Left colon (tissue), 2 donors: ENCODE data around the gene ALG12. TPM values are rescaled to one million over a fixed set of nuclear protein-coding genes. Genes with fewer than 3 reads are reported as not detected.

Experiments
- ATAC-seq: fragments of 200-7000 bp; cut with Tn5 transposase; one replicate; pipeline ENCODE4 v1.9.1; 2020; ENCODE audit warnings: mild to moderate bottlenecking, moderate library complexity
- DNase-seq, 2 donors: peaks; one replicate each; pipeline ENCODE4 v3.0.0-alpha.2; 2020
- intact Hi-C, 2 donors: fragments of 100-400 bp; cut with DNase I in 1 of 2; cut with micrococcal nuclease in 1 of 2; formaldehyde crosslinking; loops; one replicate each; pipeline versions ENCODE4 v1.11.2 to v1.14.0; 2022; cut with DNase I, micrococcal nuclease
- total RNA-seq, 2 donors: library from RNA; stranded (reverse); fragmentation: NEBNext Ultra II Directional; extraction: Animal tissue kit (Norgen Biotek cat#: 25700); gene quantifications; one replicate each; pipeline ENCODE4 v1.2.1, GENCODE V29; 2021
- donor health status: DM: no; HTN: no; CAD: no.
- donor health status: DM: yes; HTN: yes; CAD: no.

The ALG12 gene
- total RNA-seq, 2 donors from 2014 or later, result 22.8 to 27.9 TPM

DNA sequence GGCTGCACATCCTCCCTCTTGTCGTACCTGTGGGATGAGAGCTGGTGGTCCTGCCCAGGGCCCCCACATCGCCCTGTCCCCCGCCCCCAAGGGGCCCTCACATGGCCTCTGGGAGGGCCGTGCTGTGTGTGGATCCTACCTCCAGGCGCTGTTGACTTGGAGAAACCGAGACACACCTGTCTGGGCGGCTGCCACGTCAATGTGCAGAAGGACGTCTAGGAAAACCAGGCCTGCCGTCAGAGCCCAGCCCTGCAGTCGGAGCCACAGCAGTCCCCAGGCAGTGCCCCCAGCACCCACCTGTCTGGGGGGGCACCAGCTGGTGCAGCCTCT, 14.2 kb downstream of the ALG12 start:
- intact Hi-C loops, result no loop called here
- DNase-seq, result no peak
- no peak for ATAC-seq

DNA sequence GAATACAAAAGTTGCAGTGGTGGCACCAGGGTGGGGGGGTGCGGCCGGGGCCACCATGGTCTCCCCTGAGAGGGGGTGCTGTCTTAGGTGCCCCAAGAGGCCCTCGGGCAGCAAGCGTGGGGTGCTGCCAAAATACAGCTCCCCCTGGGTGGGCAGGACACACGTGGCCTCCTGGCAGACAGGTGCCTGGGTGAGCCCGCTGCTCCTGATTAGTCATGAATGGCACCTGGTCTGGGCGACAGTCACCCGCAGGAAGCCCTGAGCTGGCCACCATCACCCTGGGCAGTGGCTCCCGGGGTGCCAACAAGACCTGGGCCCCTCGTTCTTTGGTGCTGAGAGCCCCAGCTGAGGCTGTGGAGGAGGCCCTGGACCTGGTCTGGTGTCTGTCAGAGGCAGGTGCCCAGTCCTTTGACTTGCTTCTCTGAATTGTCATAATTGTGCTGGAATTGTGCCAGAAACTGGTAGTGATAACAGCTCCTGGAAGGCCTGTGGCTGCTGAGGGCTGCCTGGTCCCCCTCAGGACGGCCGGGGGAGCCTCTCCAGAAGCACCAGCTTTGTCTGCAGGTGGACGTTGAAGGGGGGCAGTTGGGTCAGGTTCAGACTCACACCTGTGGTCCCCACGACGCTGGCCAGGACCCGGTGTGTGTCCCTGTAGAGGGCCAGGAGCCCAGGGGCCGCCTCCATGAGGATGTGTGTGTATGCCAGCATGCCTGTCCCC, 14.8 kb downstream of the ALG12 start:
- intact Hi-C loops, result no loop called here
- ATAC-seq (peak; percentile 23), DNase-seq (no peak)

DNA sequence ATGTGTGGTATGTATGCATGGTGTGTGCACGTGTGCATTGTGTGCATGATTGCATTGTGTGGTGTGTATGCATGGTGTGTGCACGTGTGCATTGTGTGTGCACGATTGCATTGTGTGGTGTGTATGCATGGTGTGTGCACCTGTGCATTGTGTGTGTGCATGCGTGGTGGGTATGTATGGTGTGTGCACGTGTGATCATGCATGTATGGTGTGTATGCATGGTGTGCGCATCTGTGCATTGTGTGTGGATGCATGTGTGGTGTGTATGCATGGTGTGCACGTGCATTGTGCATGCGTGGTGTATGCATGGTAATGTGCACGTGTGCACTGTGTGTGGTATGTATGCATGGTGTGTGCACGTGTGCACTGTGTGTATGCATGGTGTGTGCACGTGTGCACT, 16.8 kb downstream of the ALG12 start:
- intact Hi-C loops, result no loop called here
- DNase-seq (no peak), ATAC-seq (peak; percentile 4)

DNA sequence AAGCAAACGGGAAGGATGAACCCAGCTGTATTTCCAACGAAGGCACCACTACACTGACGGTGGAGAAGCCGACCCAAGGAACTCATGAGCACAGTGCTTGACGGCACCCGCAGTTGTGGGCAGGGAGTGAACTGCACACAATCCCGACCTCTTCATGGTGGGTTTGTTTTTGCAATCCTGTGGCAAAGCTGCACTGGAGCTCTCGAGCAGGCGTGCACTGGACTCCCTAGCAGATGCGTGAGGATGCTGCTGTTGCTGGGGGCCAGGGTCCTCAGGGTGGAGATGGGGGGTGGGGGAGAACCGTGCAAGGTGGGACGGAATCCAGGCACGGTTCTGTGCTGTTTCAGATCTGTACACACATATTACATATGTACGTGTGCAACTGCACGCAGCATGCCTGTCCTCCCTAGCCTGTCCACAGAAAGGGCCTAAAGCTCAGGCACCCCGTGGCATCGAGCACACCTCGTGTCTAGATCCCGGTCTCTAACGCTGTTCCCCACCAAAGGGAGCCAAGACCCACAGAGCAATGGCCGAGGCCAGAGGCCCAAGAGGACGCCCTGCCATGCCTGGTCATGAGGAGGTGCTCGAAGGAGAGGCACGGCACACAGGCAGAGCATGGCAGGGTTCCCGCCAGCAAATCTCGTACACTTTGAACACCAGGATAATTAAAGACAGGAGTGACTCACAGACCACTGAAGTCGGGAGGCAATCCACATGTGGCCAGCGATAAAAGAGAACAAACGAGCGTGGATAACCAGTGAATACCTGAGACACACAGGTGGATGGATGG, 17.6 kb downstream of the ALG12 start:
- ATAC-seq, result no peak
- intact Hi-C loops, result no loop called here
- no peak for DNase-seq

DNA sequence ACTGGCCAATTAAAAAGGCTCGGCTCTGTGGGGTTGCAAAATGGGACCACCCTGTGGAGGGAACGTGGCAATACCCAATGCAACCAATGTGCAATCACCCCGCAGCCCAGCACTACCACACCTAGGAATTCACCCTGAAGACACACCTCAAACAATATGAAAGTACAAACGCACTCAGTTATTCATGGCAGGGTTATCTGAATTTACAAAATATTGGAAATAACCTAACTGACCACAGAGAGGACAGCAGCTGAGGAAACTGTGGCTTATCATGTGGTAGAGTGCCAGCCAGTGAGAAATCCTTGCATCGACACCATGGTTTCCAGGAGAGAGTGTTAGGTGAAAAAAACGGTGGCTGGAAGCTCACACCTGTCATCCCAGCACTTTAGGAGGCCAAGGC, 18.7 kb downstream of the ALG12 start:
- ATAC-seq, result no peak
- DNase-seq, result no peak
- intact Hi-C loops, result no loop called here

DNA sequence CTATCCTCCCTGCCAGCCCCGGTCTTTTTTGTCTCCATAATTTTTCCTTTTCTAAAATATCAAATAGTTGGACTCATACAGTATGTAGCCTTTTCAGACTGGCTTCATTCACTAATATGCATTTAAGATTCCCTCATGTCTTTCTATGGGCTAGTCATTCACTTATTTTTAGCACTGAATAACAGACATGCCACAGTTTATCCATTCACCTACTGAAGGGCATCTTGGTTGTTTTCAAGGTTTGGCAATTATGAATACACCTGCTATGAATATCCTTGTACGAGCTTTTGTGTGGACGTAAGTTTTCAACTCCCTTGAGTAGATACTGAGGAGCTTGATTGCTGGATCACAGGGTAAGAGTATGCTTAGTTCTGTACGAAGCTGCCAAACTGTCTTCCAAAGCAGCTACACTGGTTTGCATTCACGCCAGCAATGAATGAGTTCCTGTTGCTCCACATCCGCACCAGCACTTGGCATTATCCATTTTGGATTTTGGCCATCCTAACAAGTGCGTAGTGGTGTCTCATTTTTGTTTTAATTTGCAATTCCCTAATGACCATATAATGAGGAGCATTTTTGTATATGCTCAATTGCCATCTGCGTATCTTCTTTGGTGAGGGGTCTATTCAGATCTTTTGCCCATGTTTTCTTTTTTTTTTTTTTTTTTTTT, 21.1 kb downstream of the ALG12 start:
- no peak for ATAC-seq
- DNase-seq, result no peak
- intact Hi-C loops, result no loop called here

DNA sequence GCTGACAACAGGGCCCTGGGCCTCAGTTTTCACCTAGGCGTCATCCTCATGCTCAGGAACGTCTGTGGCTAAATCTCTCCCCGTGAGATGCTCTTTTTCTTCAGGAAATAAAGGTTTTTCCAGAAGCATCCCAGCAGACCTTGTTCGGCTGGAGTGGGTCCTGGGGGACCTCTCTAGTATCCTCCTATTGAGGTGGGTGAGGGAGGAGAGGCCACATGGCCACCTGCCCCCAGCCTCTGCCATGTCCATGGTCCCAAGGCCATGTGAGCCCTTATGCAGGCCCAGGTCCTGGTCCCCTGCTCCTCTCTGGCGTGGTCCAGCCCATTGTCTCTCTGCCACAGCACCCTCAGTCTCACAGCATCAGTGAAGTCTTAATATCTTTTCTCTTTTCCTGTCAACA, 22.0 kb downstream of the ALG12 start:
- intact Hi-C loops, result no loop called here
- DNase-seq (no peak), ATAC-seq (no peak)

DNA sequence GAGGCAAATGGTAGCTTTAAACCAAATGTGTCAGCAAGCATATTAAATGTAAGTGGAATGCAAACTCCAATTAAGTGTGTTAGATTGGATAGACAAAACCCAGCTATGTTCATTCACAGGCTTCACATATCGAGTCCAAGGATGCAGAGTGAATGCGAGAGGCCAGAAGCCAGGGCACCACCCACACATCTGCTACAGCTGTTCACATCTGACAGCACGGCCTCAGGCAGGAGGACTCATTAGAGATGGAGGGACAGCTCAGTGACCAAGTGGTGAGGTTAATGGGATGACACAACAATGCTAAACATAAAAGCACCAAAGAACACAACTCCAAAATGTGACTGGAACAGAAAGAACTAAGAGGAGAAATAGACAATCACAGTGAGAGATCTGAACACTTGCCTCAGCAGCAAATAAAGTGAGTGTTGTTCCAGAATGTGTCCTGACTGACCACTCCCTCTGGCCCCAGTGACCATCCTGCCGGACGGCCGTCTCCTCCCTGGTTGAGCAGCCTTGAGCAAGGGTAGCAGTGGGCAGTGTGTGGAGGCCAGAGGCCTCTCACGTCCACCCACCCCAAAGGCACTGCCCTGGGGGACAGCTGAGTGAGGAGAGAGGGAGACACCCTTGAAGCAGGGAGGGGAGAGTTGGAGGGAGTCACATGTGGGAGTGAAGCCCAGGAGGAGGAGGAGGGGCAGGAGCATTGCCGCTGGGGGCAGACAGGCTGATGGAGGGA, 23.8 kb downstream of the ALG12 start:
- peak; percentile 9 for ATAC-seq
- intact Hi-C loops, result no loop called here
- no peak for DNase-seq

DNA sequence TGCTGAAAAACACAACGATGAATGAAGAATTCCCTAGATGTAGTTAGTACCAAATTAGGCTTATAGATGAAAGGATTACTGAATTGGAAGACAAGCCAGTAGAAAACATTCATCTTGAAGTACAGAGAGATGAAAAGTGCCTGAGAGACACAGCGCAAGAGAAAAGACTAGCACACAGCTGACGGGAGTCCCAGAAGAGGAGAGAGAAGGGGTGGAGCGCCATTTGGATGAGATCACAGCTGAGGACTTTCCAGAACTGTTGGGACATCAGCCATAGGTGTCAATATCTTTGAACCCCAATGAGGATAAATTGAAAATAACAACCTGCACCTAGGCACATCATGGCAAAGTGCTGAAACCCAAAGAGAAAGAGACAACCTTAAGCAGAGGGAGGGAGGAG, 25.2 kb downstream of the ALG12 start:
- ATAC-seq (peak; percentile 19), DNase-seq (no peak)
- intact Hi-C loops, result no loop called here

DNA sequence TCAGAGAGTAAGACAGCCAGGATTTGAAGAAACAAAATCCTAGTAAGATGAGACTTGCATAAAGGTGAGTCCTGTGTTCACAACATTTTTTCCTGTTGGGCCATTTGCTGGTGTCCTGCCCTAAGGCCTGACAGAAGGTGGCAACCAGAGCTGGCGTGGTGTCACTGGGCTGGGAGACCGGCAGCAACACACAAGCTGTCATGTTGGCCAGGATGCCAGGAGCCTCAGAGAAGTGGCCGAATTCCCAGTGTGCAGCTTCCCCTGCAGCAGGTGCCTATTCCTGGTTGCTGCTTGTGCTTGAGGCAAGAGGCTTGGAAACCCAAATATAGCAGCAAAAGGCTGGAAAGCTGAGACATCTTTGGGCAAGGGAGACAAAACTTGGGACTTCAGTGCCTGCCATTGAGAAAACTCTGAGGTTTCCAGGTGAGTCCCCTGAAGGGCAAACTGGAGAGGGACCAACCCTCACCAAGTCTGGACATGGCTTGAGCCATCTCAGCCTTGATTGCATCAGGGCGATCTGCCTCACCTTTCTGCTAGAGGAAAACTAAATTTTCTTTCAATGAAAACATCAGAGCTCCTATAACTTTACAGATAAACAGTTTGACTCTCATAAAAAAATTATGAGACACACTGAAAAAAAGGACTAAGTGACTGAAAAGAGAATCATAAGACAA, 25.9 kb downstream of the ALG12 start:
- DNase-seq (no peak), ATAC-seq (no peak)
- intact Hi-C loops, result no loop called here

DNA sequence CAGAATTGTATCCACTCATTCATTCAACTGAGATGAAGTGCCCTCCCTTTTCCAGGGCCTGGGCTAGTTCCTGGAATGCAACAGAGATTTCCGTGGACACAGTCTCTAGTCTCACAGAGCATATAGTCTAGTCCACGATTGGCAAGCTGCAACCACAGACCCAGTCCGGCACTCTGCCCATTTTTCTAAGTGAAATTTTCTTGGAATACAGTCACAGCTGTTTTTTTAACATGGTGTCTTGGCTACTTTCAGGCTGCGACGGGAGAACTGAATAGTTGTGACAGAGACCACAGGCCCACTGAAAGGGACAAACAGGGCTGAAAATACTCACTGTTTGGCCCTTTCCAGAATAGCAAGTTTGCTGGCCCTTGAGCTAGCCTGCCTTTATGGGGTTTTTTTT, 29.2 kb downstream of the ALG12 start:
- no peak for DNase-seq
- intact Hi-C loops, result no loop called here
- ATAC-seq, result no peak

DNA sequence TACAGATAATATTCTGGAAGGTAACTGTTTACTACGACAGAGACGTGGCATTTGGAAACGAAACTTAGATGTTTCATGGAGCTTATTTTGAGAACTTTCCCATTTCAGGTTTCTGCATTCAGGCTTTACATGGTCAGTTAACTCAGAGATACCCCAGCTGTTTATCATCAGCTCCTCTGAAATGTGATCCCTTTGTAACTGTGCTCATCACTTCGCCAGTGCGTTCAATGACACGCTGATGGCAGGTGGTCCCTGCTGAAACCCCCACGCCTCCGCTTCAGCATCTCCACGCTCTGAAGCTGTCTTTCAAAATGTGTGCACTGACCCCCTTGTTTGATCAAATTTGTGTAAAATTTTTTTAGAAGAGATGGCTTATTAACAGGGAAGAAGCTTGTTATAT, 30.5 kb downstream of the ALG12 start:
- ATAC-seq (no peak), DNase-seq (no peak)
- intact Hi-C loops, result no loop called here

DNA sequence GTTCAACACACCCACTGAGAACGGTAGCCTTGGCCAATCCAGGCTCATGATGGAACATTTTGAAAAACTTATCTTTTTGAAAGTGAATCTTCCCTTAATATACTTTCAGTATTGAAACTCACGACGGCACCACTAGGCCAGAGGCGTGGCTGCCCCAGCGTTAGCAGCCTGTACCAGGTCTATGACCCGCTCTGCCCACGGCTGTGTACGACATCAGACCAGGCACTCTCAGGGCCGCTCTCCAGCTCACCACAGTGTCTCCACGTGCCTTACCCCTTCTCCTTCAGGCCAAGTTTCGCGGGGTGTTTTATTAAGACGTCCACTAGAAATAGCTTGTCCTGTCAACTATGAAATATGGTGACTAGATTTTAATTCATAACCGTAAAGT, 31.2 kb downstream of the ALG12 start:
- ATAC-seq, result no peak

DNA sequence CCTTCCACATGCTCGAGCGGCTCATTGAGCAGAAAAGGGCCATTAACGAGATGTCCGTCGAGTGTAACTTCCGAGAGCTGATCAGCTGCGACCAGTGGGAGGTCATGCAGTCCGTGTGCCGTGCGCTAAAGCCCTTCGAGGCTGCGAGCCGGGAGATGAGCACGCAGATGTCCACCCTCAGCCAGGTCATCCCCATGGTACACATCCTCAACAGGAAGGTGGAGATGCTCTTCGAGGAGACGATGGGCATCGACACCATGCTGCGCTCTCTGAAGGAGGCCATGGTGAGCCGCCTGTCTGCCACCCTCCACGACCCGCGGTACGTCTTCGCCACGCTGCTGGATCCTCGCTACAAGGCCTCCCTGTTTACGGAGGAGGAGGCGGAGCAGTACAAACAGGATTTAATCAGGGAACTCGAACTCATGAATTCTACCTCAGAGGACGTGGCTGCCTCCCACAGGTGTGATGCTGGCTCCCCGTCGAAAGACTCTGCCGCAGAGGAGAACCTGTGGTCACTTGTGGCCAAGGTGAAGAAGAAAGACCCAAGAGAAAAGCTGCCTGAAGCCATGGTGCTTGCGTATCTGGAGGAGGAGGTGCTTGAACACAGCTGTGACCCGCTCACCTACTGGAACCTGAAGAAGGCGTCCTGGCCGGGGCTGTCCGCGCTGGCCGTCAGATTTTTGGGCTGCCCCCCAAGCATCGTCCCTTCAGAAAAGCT, 31.7 kb downstream of the ALG12 start:
- DNase-seq, result no peak
- no peak for ATAC-seq
- intact Hi-C loops, result no loop called here

More for the DNA sequence above, 31.2 kb downstream of the ALG12 start:
- no peak for DNase-seq
- intact Hi-C loops, result no loop called here

DNA sequence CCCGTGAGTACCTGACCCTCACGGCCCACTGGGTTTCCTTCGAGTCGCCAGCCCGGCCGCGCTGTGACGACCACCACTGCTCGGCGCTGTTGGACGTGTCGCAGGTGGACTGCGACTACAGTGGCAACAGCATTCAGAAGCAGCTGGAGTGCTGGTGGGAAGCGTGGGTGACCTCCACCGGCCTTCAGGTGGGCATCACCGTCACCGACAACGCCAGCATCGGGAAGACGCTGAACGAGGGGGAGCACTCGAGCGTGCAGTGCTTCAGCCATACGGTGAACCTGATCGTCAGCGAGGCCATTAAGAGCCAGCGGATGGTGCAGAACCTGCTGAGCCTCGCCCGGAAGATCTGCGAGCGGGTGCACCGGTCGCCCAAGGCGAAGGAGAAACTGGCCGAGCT, 32.4 kb downstream of the ALG12 start:
- DNase-seq (no peak), ATAC-seq (no peak)
- intact Hi-C loops, result no loop called here

DNA sequence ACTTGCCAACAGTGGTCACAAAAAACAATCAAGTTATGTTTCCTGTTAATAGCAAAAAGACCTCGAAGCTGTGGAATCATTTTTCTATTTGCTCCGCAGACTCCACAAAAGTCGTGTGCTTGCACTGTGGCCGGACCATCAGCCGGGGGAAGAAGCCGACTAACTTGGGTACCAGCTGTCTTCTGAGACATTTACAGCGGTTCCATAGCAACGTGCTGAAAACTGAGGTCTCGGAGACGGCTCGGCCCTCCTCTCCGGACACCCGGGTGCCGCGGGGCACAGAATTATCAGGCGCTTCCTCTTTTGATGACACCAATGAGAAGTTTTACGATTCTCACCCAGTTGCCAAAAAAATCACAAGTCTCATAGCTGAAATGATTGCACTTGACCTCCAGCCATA, 33.0 kb downstream of the ALG12 start:
- no peak for ATAC-seq
- no peak for DNase-seq
- intact Hi-C loops, result no loop called here

DNA sequence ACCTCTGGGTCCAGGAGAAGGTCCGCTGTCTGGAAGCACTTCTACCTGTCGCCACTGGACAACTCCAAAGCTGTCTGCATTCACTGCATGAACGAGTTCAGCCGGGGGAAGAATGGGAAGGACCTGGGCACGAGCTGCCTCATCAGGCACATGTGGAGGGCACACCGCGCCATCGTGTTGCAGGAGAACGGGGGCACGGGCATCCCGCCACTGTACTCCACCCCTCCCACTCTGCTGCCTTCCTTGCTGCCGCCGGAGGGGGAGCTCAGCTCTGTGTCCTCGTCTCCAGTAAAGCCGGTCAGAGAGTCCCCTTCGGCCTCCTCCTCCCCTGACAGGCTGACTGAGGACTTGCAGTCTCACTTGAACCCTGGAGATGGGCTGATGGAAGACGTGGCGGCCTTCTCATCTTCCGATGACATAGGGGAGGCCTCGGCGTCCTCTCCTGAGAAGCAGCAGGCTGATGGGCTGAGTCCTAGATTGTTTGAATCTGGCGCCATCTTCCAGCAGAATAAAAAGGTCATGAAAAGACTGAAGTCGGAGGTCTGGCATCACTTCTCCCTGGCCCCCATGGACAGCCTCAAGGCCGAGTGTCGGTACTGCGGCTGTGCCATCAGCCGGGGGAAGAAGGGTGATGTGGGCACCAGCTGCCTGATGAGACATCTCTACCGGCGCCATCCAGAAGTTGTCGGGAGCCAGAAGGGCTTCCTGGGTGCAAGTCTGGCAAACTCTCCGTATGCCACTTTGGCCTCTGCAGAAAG, 33.6 kb downstream of the ALG12 start:
- DNase-seq (no peak), ATAC-seq (no peak)
- intact Hi-C loops, result no loop called here

DNA sequence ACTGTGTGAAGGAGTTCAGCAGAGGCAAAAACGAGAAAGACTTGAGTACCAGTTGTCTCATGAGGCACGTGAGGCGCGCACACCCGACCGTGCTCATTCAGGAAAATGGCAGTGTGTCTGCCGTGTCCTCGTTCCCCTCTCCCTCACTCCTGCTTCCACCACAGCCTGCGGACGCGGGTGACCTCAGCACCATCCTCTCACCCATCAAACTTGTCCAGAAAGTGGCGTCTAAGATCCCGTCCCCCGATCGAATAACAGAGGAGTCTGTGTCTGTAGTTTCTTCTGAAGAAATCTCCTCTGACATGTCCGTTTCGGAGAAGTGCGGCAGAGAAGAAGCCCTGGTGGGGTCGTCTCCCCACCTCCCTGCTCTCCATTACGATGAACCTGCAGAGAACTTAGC, 34.2 kb downstream of the ALG12 start:
- DNase-seq, result no peak
- intact Hi-C loops, result no loop called here
- ATAC-seq, result no peak
